Measurements from ENCODE around the gene CCDC8.
"Not testable (repeated sequence)": the region's sequence is repeated elsewhere in the genome, so short reads cannot be mapped to it uniquely, and the experiment has no call there.

CCDC8 gene

DNA sequence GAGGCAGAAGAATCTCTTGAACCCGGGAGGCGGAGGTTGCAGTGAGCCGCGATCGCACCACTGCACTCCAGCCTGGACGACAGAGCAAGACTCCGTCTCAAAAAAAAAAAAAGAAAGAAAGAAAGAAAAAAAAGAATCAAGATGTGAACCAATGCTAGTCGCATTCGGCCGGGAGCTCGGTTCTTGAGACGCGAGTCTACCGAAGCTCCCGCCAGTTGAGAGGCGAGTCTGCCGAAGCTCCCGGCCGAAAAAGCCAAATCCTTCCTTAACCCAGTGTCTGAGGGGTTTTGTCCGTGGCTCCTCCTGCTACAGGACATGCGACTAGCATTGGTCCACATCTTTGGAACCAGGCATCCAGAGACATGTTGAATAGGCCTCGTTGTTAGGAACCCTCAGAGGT is 1.5 kb upstream of the CCDC8 start:
- H3K79me2 ChIP-seq; H3K36me3 ChIP-seq (ENCODE audit: control insufficient read depth, insufficient read depth, low read length); H3K4me2 ChIP-seq (ENCODE audit: low read length); H2AFZ ChIP-seq; H3K27ac ChIP-seq; H3K27me3 ChIP-seq (ENCODE audit: control insufficient read depth, insufficient read depth, low read length); H3K4me3 ChIP-seq (ENCODE audit: low read depth, low read length); H3K9ac ChIP-seq; H3K9me3 ChIP-seq (ENCODE audit: control insufficient read depth, low read length); H3K4me1 ChIP-seq: not testable (repeated sequence)

DNA sequence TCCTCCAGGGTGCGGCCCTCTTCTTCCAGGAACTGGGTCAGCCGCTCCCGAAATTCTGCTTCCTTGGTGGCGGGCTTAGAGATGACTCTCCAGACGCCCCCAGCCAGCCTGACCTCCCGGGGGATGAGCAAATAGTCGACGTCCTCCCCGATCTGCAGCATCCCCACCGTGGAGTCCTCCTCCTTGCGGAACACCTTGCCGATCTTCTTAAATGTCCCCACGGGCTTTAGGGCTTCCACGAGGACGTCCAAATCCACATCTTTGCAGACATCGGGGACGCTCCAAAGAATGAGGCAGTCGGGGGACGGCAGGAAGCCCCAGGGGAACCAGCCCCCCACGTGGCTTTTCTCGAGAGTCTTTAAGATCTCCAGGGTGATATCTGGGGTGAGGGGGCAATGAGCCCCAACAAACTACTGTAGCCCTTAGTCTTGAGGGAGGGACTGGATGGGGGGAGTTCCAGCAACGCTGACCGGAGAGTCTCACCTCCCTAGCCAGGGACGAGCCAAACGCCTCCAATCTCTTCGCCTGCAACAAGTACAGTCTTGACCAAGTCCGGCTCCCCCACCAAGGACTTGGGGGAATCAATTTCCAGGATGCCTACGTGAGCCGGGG is 608 bp downstream of the CCDC8 start:
- Histone ChIP-seq H3K27ac (peak overlapping the region; percentile 41), H3K9ac (no peak overlapping the region), H3K9me3 (ENCODE audit: control insufficient read depth, low read length) (no peaks in the 10 kb centered on the region), H3K4me1 (peaks cover 10% of the 10 kb centered on the region), H3K36me3 (ENCODE audit: control insufficient read depth, insufficient read depth, low read length) (no peaks in the 10 kb centered on the region), H3K4me3 (ENCODE audit: low read depth, low read length) (peak overlapping the region; percentile 95), H3K4me2 (ENCODE audit: low read length) (peak overlapping the region; percentile 99), H2AFZ (peak overlapping the region; percentile 81), H3K79me2 (no peaks in the 10 kb centered on the region), H3K27me3 (ENCODE audit: control insufficient read depth, insufficient read depth, low read length) (no peaks in the 10 kb centered on the region)
- TF ChIP-seq, protein P1, sequence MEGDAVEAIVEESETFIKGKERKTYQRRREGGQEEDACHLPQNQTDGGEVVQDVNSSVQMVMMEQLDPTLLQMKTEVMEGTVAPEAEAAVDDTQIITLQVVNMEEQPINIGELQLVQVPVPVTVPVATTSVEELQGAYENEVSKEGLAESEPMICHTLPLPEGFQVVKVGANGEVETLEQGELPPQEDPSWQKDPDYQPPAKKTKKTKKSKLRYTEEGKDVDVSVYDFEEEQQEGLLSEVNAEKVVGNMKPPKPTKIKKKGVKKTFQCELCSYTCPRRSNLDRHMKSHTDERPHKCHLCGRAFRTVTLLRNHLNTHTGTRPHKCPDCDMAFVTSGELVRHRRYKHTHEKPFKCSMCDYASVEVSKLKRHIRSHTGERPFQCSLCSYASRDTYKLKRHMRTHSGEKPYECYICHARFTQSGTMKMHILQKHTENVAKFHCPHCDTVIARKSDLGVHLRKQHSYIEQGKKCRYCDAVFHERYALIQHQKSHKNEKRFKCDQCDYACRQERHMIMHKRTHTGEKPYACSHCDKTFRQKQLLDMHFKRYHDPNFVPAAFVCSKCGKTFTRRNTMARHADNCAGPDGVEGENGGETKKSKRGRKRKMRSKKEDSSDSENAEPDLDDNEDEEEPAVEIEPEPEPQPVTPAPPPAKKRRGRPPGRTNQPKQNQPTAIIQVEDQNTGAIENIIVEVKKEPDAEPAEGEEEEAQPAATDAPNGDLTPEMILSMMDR (IDR thresholded peaks at IDR 0.05) = no peak

DNA sequence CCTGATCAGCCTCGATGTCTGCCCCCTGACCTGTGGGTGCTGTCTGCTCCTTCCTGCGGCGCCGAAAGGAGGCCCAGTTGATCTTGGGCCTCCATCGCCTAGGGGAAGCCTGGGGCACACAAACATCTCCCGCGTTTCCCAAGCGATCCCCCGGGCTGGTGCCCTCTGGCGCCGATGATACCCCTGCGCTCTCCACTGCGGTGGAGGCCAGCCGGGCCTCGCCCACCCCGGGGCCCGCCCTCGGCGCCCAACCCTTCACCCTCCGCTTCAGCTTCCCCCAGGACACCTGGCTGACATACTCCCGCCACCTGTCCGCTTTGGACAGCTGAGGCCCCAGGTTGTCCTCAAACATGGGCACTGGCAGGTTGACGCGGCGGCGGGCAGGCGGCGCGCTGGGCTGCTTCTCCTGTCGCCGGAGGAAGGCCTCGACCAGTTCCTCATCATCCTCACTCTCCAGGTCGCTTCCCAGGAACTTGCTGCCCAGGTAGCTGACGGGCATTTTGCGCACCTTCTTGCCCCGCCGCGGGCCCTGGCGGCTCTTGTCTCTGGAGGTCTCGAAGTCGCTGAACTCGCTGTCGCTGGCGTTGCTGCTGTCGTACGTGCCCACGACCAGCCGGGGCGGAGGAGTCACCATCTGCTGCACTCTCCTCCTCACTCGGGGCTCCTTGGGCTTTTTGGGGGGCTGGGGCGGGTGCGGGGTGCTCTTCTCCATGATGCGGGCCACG is 1.3 kb downstream of the CCDC8 start:
- TF ChIP-seq, protein P1 (IDR thresholded peaks at IDR 0.05) = no peak

DNA sequence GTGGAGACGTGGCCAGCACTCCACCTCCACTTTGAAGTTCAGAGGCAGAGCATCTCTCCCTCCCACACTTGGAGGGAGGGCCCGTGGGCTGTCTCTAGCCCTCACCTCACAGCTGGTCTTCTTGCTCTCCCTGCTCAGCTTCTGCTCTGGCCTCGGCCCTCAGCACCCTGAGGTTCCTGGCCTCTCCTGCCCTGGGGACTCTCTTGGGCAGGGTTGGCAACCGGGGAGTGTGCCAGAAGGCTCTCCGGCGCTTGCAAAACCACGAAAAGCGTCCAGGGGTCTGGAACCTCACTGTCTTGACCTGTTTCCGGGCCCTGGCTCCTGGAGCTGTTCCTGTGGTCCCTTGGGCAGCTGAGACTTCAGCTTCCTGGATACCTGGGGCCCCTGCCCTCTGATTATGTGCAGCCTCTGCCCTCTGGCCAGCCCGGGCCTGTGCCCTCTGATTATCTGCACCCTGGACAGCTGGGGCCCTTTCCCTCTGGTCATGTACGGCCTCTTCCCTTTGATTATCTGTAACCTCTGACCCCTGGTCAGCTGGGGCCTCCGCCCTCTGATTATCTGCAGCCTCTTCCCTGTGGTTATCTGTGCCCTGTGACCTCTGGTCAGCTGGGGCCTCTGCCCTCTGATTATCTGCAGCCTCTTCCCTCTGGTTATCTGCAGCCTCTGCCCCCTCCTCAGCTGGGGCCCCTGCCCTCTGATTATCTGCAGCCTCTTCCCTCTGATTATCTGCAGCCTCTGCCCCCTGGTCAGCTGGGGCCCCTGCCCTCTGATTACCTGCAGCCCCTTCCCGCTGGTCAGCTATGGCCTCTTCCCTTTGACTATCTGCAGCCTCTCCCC is 2.1 kb downstream of the CCDC8 start:
- peak overlapping the region; percentile 95 for H3K4me3 ChIP-seq (ENCODE audit: low read depth, low read length)
- H3K79me2 ChIP-seq = no peaks in the 10 kb centered on the region
- no peak overlapping the region for H3K27ac ChIP-seq
- H3K4me1 ChIP-seq = peaks cover 10% of the 10 kb centered on the region
- H3K9me3 ChIP-seq (ENCODE audit: control insufficient read depth, low read length) = no peaks in the 10 kb centered on the region
- no peak overlapping the region for H3K9ac ChIP-seq
- H3K27me3 ChIP-seq (ENCODE audit: control insufficient read depth, insufficient read depth, low read length) = no peaks in the 10 kb centered on the region
- H3K36me3 ChIP-seq (ENCODE audit: control insufficient read depth, insufficient read depth, low read length) = no peaks in the 10 kb centered on the region
- TF ChIP-seq, protein P1 (IDR thresholded peaks at IDR 0.05) = no peak
- H2AFZ ChIP-seq = no peak overlapping the region
- peak overlapping the region; percentile 99 for H3K4me2 ChIP-seq (ENCODE audit: low read length)

More for the DNA sequence above, 1.3 kb downstream of the CCDC8 start:
- Histone ChIP-seq H3K4me1 (peaks cover 10% of the 10 kb centered on the region), H3K4me2 (ENCODE audit: low read length) (peak overlapping the region; percentile 99), H3K9ac (no peak overlapping the region), H3K79me2 (no peaks in the 10 kb centered on the region), H3K36me3 (ENCODE audit: control insufficient read depth, insufficient read depth, low read length) (no peaks in the 10 kb centered on the region), H3K9me3 (ENCODE audit: control insufficient read depth, low read length) (no peaks in the 10 kb centered on the region), H3K27me3 (ENCODE audit: control insufficient read depth, insufficient read depth, low read length) (no peaks in the 10 kb centered on the region), H3K4me3 (ENCODE audit: low read depth, low read length) (peak overlapping the region; percentile 95), H3K27ac (no peak overlapping the region), H2AFZ (peak overlapping the region; percentile 81)
